ENCODE measurements around the gene TMEM72. TPM values are rescaled to one million over a fixed set of nuclear protein-coding genes. Genes with fewer than 3 reads are reported as not detected.

The TMEM72 gene
- polyA plus RNA-seq, 1 donor (not counting 4 experiments of a cell fraction or from before 2014, with no cell fraction given), result not detected

DNA sequence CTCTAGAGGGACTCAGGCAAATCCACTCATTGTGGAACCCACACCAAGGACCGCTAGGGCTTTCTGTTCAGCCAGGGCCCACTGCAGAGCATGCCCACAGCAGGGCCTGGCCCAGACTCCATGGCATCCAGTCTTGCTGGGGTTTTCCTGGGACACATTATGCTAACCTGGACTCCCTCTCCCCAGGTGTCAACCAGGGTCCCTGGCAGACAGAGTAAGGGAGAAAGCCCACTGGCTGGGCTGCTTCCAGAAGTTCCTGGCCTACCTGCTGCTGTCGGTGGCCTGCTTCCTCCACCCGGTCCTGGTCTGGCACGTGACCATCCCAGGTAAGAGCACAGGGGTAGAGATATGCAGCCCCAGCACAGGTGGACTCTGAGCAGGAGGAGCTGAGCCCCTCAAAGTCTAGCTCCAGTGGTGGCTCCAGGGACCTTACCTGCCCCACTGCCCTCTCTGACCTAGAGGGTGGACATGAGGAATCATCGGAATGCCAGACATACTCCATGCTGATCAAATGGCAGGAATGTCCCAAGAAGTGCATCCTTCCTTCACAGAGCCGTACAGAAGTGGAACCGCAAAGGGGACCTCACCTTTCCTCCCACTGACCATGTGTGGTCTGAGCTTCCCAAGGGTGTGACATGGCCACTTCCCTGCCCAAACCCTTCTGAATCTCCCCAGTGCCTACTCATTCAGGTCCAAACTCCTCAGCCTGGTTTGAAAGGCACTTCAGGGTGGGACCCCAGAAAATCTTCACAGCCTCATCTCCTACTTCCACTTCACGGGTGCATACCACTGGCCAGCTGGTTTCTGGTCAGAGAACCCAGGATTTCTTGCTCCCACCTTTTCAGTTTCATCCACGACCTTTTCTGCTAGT, 22.5 kb downstream of the TMEM72 start:
- H3K4me3 ChIP-seq (ENCODE audit: control insufficient read depth in 2 of 3, extremely low read depth in 1 of 3, insufficient read depth in 2 of 3, low read depth in 1 of 3, low read length in 3 of 3), result no peak overlapping the region
- H3K9me3 ChIP-seq (ENCODE audit: control insufficient read depth, low read depth, low read length), result no peaks in the 10 kb centered on the region
- H3K79me2 ChIP-seq (ENCODE audit: control insufficient read depth, insufficient read depth, low read length), result no peaks in the 10 kb centered on the region
- no peak overlapping the region for H3K9ac ChIP-seq (ENCODE audit: control insufficient read depth, extremely low read depth, insufficient read depth, low read length)
- dilution Hi-C loops (cut with MboI; ENCODE audit: extremely low pct_ligation_motif_present, low sequenced_read_pairs), result no loop called here
- no peak overlapping the region for H3K27ac ChIP-seq (ENCODE audit: control insufficient read depth, insufficient read depth, low read length)
- TF ChIP-seq EZH2 (IDR thresholded peaks at IDR 0.05; ENCODE audit: low read length), result no peak
- no peak overlapping the region for H2AFZ ChIP-seq (ENCODE audit: control insufficient read depth, low read length)
- peaks cover 11% of the 10 kb centered on the region for H3K4me1 ChIP-seq (ENCODE audit: control insufficient read depth, extremely low read depth, insufficient read depth, low read length)
- no peaks in the 10 kb centered on the region for H3K27me3 ChIP-seq (ENCODE audit: control insufficient read depth, extremely low read depth, insufficient read depth, low read length)
- FAIRE-seq, result no peak
- no peak overlapping the region for H3K4me2 ChIP-seq (ENCODE audit: control insufficient read depth, extremely low read depth, insufficient read depth, low read depth, low read length)
- no peak for DNase-seq (ENCODE audit: low read depth, low spot score)
- no peaks in the 10 kb centered on the region for H3K36me3 ChIP-seq (ENCODE audit: control insufficient read depth in 2 of 2, extremely low read depth in 1 of 2, insufficient read depth in 2 of 2, low read length in 2 of 2)
- H3K9me1 ChIP-seq (ENCODE audit: control insufficient read depth, extremely low read depth, insufficient read depth, low read length), result no peaks in the 10 kb centered on the region
- H4K20me1 ChIP-seq (ENCODE audit: control insufficient read depth, extremely low read depth, insufficient read depth, low read length), result no peaks in the 10 kb centered on the region

- FAIRE-seq (no peak), DNase-seq (ENCODE audit: low read depth, low spot score) (no peak)
- H3K9ac ChIP-seq (ENCODE audit: control insufficient read depth, extremely low read depth, insufficient read depth, low read length), result no peak overlapping the region
- no peak overlapping the region for H3K4me3 ChIP-seq (ENCODE audit: control insufficient read depth in 2 of 3, extremely low read depth in 1 of 3, insufficient read depth in 2 of 3, low read depth in 1 of 3, low read length in 3 of 3)
- H3K9me3 ChIP-seq (ENCODE audit: control insufficient read depth, low read depth, low read length), result no peaks in the 10 kb centered on the region
- no peak overlapping the region for H3K27ac ChIP-seq (ENCODE audit: control insufficient read depth, insufficient read depth, low read length)
- H3K9me1 ChIP-seq (ENCODE audit: control insufficient read depth, extremely low read depth, insufficient read depth, low read length), result no peaks in the 10 kb centered on the region
- no peaks in the 10 kb centered on the region for H3K79me2 ChIP-seq (ENCODE audit: control insufficient read depth, insufficient read depth, low read length)
- no peaks in the 10 kb centered on the region for H4K20me1 ChIP-seq (ENCODE audit: control insufficient read depth, extremely low read depth, insufficient read depth, low read length)
- no peak overlapping the region for H3K4me2 ChIP-seq (ENCODE audit: control insufficient read depth, extremely low read depth, insufficient read depth, low read depth, low read length)
- dilution Hi-C loops (cut with MboI; ENCODE audit: extremely low pct_ligation_motif_present, low sequenced_read_pairs), result no loop called here
- H3K4me1 ChIP-seq (ENCODE audit: control insufficient read depth, extremely low read depth, insufficient read depth, low read length), result peaks cover 11% of the 10 kb centered on the region
- no peaks in the 10 kb centered on the region for H3K27me3 ChIP-seq (ENCODE audit: control insufficient read depth, extremely low read depth, insufficient read depth, low read length)
- TF ChIP-seq EZH2 (IDR thresholded peaks at IDR 0.05; ENCODE audit: low read length), result no peak
- TF ChIP-seq, protein P1, sequence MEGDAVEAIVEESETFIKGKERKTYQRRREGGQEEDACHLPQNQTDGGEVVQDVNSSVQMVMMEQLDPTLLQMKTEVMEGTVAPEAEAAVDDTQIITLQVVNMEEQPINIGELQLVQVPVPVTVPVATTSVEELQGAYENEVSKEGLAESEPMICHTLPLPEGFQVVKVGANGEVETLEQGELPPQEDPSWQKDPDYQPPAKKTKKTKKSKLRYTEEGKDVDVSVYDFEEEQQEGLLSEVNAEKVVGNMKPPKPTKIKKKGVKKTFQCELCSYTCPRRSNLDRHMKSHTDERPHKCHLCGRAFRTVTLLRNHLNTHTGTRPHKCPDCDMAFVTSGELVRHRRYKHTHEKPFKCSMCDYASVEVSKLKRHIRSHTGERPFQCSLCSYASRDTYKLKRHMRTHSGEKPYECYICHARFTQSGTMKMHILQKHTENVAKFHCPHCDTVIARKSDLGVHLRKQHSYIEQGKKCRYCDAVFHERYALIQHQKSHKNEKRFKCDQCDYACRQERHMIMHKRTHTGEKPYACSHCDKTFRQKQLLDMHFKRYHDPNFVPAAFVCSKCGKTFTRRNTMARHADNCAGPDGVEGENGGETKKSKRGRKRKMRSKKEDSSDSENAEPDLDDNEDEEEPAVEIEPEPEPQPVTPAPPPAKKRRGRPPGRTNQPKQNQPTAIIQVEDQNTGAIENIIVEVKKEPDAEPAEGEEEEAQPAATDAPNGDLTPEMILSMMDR (optimal IDR thresholded peaks at IDR 0.05 in 1 of 3, IDR thresholded peaks at IDR 0.05 in 1 of 3, conservative IDR thresholded peaks at IDR 0.05 in 1 of 3; ENCODE audit: extremely low read depth in 1 of 3, insufficient read depth in 2 of 3, low read length in 3 of 3), result no peak
- H3K36me3 ChIP-seq (ENCODE audit: control insufficient read depth in 2 of 2, extremely low read depth in 1 of 2, insufficient read depth in 2 of 2, low read length in 2 of 2), result no peaks in the 10 kb centered on the region
- no peak overlapping the region for H2AFZ ChIP-seq (ENCODE audit: control insufficient read depth, low read length)
Observed at GRCh38 chr10:44934416-44935200, 23.5 kb downstream of the TMEM72 start.
